Hypothalamus (tissue), 51 donors: ENCODE results near the gene ANXA4.
"Not testable (repeated sequence)": the region's sequence is repeated elsewhere in the genome, so short reads cannot be mapped to it uniquely, and the experiment has no call there.

Experiments used
- DNase-seq, 51 donors: peaks; one replicate each; lab custom pipeline; 2025; lab: John Stamatoyannopoulos, UW

The ANXA4 gene

GRCh38 chr2:69718338-69718965 lies 23.5 kb upstream of the ANXA4 start:
- no peak for DNase-seq

DNA sequence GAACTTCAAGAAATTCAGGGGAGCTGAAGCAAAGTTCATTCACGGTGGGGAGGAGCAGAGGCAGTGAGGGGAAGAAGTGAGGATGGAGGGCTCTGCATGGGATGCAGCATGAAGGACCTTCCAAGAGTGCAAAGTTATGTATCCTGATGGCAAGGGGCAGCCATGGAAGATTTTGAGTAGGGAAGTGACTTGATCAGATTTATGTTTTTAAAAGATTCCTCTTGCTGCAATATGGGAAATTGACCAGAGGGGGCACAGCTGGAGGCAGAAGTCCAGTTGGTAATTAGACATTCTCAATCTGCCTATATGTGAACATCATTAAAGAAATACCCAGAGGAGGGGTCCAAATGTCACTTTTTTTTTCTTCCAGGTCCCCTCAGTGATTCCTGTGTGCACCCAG lies 21.5 kb upstream of the ANXA4 start:
- DNase-seq = no peak

DNA sequence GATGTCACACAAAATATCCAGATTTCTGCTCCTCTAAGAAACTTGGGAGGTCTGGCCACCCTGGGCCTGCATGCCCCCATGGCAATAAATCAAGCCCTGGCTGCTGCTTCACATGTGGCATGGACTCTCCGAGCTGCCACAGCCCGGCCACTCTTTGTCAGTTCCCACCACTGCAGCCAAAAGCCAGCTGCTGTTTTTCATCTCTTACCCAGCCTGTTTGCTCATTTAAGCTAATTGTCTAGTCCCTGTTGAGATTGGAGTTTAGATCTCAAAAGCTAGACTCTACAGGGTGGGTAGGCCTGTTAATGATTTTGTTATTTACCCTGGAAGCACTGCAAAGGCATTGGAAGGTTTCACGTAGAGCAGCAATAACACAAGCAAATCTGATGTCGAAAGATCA lies 20.9 kb upstream of the ANXA4 start:
- no peak for DNase-seq

- DNase-seq = no peak
Measured at GRCh38 chr2:69723791-69724190, 18.1 kb upstream of the ANXA4 start.

GRCh38 chr2:69724540-69725159 lies 17.3 kb upstream of the ANXA4 start:
- DNase-seq = peak; percentile 8 to 94 (median 68)

GRCh38 chr2:69725706-69726360 lies 16.1 kb upstream of the ANXA4 start:
- DNase-seq = no peak

DNA sequence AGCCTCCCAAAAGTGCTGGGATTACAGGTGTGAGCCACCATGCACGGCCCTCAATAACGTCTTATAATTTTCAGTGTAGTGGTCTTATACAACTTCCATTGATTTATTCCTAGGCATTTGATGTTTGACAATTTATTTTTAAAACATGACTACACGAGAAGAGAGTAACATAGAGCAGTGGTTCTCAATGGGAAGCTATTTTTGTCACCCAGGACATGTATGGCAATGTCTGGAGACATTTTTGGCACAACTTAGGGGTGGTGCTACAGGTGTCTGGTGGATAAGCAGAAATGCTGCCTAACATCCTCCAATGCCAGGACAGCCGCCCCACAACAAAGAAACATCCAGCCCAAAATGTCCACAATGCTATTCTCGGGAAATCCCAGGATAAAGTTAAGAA lies 12.7 kb upstream of the ANXA4 start:
- no peak for DNase-seq

- DNase-seq = no peak
Measured at GRCh38 chr2:69729781-69730180, 12.2 kb upstream of the ANXA4 start.

GRCh38 chr2:69731147-69731970 lies 10.6 kb upstream of the ANXA4 start:
- no peak for DNase-seq

DNA sequence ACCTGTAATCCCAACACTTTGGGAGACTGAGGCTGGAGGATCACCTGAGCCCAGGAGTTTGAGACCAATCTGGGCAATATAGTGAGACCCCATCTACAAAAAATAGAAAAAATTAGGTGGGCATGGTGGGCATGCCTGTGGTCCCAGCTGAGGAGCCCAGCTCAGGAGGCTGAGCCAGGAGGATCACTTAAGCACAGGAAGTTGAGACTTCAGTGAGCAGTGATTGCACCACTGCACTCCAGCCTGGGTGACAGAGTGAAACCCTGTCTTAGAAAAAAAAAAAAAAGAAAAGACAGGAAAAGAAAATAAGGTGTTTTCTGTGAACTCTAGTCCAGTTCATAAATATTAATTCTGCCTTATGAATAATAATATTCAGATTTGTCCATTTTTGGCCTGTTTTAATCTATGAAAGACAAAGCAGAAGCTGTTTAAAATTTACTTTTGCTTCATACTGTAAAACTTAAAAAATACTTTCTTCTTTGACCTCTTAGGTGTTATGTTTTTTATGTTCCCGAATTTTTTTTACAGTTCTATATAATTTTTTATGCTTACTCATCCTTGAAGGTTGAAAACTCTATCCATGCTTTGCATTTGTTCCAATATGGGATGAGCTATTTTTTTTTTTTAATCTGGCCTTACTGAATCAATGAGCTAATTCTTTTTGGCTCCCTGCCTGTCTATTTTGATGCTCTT lies 8.4 kb upstream of the ANXA4 start:
- DNase-seq = no peak

GRCh38 chr2:69734035-69734611 lies 7.8 kb upstream of the ANXA4 start:
- DNase-seq = no peak

DNA sequence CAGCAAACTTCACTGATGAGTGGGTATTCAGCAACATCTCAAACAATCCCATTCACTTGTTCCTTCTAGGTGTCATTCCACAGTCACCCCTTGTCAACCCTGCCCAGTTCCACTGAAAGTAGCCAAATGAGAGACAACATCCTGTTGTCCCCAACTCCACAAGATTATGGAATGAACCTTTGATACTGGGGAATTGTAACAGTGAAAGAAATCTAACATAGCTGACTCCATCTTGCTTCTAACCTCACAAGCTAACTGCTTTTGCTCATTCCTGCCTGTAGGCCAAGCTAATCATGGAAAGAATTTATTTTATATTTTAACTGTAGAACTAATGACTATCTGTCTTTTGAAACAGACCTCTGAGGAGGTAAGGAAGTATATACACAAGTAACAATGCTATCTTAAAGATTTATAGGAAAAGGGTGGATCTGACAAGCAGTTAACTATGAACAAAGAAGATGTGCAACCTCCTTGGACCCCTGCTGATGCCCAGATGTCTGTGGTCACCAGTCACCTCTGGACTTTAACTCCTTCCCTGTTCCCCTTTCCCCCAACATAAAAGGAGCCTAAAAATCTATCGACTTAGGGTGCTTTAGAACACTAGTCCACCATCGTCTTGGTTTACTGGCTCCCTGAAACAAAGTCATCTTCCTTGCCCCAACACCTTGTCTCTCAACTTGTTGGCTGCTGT lies 6.9 kb upstream of the ANXA4 start:
- DNase-seq = no peak

GRCh38 chr2:69735686-69736085 lies 6.2 kb upstream of the ANXA4 start:
- no peak for DNase-seq

- not testable (repeated sequence) for DNase-seq
Measured at GRCh38 chr2:69738149-69738548, 3.8 kb upstream of the ANXA4 start.

DNA sequence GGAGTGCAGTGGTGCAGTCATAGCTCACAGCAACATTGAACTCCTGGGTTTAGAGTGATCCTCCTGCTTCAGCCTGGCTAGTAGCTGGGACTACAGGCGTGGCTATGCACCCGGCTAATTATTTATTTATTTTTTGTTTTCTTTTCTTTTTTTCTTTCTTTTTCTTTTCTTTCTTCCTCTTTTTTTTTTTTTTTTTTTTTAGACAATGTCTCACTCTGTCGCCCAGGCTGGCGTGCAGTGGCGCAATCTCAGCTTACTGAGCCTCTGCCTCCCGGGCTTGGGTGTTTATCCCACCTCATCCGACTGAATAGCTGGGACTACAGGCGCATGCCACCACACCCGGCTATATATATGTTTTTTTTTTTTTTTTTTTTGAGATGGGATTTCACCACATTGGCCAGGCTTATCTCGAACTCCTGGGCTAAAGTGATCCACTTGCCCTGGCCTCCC lies 1.4 kb upstream of the ANXA4 start:
- no peak for DNase-seq

DNA sequence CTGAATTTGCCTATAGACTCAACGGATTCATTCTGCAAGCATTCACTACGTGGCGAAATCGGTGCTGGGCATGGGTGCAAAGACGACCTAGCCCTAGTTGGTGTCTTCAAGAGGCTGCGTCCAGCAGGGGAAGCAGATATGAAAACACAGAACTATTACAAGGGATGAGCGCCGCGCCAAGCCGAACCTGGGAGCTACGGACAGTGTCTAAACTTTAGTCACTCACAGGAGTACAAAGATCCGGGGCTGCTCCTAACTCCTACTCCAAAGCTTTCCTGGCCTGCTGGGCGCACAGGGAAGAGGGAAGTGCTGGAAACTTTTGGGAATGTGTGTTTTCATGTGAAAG lies 732 bp upstream of the ANXA4 start:
- DNase-seq = peak in 13 of 51 donors; percentile 9 to 42 (median 20)

DNA sequence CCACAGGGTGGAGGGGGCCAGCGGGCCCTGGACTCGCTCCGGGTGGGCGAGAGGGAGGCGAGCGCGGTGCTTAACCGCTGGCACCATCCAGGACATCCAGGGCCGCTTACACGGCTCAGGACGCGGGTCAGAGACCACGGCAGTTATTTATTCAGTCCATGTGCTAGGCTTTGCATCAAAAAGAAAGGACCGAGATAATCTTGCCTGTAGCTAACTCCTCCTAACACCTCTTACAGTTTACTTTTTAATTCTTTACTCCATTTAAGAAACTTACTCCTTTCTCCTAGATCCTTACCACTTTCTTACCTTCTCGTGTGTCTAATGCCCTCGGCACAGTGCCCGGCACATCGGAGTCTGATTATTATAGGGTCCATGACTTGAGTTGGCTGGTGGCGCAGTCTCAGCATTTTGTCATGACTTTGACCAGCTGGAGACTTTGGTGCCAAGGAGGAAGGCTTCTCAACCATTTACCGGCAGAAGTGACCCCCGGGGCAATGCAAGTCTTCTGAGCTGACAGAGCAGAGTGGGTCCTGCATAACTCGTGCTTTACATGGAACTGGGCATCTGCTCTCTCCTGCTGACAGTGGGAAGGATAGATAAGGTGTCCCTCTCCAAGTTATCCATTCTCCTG lies 503 bp downstream of the ANXA4 start:
- DNase-seq = peak in 2 of 51 donors; percentile 12 to 32

DNA sequence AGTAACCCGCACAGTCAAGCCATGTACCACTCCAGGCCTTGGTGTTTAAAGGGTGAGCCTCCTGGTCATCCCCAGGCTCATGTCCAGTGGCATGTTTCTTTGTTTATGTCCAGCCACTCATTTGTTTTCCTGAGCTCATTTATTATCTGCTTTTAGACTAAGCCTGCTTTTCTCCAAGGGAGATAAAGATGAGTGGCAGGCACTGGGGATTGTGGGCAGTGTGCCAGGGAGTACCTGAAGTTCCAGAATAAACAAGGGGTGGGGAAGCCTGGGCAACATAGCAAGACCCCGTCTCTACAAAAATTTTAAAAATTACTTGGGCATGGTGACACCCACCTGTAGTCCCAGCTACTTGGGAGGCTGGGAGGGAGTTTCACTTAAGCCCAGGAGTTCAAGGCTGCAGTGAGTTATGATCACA lies 1.9 kb downstream of the ANXA4 start:
- no peak for DNase-seq

DNA sequence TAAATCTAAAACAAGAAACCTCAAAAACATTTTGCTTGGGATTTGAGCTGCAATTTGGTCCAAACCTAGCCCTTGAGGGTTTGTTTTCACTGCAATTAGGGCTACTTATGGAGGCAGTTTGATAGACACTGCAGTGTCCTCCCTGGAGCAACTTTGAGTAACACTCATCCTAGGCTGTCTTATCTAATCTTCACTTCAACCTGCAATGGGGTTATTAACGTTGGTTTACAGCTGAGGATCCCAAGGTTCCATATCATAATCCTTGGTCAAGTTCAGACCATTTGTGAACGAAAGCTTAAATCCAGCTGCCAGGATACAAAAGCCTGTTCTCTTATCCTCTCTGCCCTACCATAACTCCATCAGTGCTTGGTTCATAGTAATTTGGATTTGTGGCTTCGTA lies 2.5 kb downstream of the ANXA4 start:
- DNase-seq = no peak
